Measurements from ENCODE around the gene DNAI1.

DNA sequence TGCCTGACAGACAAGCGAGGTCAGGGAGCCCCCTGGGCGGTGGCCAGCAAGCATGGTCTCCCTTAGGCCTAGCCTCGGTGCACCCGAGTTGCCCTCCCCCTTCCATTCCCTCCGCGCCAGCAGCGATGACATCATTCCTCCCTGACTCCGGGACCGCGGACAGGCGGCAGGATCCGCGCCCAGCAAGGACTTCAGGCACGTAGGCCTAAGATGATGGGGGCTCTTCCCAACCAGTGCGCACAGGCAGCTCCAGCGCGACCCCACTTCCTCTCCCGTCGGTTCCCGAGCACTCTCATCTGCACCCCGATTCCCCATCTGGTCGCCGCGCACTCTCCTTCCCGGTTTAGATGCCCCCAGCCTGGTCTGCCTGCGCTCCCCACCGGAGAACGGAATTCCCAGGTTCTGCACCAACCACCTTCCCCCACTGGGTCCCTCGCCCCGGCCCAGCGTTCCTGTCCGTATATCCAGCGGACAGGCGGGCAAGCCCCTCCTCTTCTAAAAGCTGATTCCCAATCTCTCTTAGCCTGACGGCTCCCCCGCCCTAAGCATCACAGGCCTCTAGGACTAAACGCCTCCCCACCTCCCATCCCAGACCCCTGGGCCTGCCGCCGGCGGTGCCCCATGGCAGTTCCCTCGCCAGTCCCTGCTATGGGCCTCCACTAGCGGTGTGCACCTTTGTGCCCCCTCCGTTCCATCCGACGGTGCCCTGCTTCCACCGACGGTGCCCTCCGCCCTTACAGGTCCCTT is 1.2 kb upstream of the DNAI1 start:
- TF ChIP-seq YY1 (IDR thresholded peaks at IDR 0.05; ENCODE audit: low read depth) (no peak), EP300 (IDR thresholded peaks at IDR 0.05; ENCODE audit: borderline replicate concordance in 1 of 2, low read depth in 1 of 2, low read length in 1 of 2) (no peak; a peak in 1 of 4 replicates)
